H1 (cell line): ENCODE data around the gene OR2V2. TPM values are rescaled to one million over a fixed set of nuclear protein-coding genes. Genes with fewer than 3 reads are reported as not detected.
A peak's percentile ranks its signal among the peaks of the same experiment; 100 is the strongest.

Experiments
- CTCF ChIA-PET: fragments of 300-600 bp; sonication (Branson Sonifier 250); formaldehyde crosslinking; loops from one replicate; lab custom pipeline; 2021; ENCODE audit not compliant: partially characterized antibody; lab: Charles Lee
- POLR2A ChIA-PET: fragments of 300-600 bp; sonication (Branson Sonifier 250); formaldehyde crosslinking; loops from one replicate; lab custom pipeline; 2021; ENCODE audit warnings: inconsistent platforms; ENCODE audit not compliant: partially characterized antibody; lab: Charles Lee
- DNase-seq, 2 experiments: peaks; one replicate each; pipeline versions ENCODE4 v3.0.0 to v3.0.0-alpha.2; 2010 to 2022; ENCODE audit warnings: low spot score in 2 of 2, low read depth in 1 of 2, mixed read lengths in 1 of 2
- FAIRE-seq: peaks from 2 replicates; lab custom pipeline; 2011; peaks lifted over from hg19 to GRCh38; lab: Jason Lieb, UNC
- H2AFZ ChIP-seq: 2 replicates; pipeline ENCODE4 v1.8.1; 2012; ENCODE audit warnings: low read length, inconsistent platforms
- H2AK5ac ChIP-seq: 2 replicates; pipeline ENCODE4 v1.6.1; 2013; ENCODE audit warnings: low read depth, low read length
- H2BK120ac ChIP-seq: replicated peaks from 2 replicates; pipeline ENCODE3; 2013; ENCODE audit warnings: low read depth, low read length, inconsistent platforms
- H2BK12ac ChIP-seq: 2 replicates; pipeline ENCODE4 v1.6.1; 2013; ENCODE audit warnings: low read depth, low read length
- H2BK15ac ChIP-seq: 2 replicates; pipeline ENCODE4 v1.6.1; 2013; ENCODE audit warnings: low read length
- H2BK20ac ChIP-seq: 2 replicates; pipeline ENCODE4 v1.6.1; 2013; ENCODE audit warnings: low read length
- H2BK5ac ChIP-seq: 2 replicates; pipeline ENCODE4 v1.6.1; 2013; ENCODE audit warnings: low read depth, low read length
- H3K14ac ChIP-seq: 2 replicates; pipeline ENCODE4 v1.6.1; 2013; ENCODE audit warnings: inconsistent platforms; ENCODE audit not compliant: insufficient read length
- H3K18ac ChIP-seq: 2 replicates; pipeline ENCODE4 v1.6.1; 2013; ENCODE audit warnings: low read length; ENCODE audit errors: extremely low read depth
- H3K23ac ChIP-seq: 2 replicates; pipeline ENCODE4 v1.6.1; 2013; ENCODE audit warnings: inconsistent platforms; ENCODE audit not compliant: insufficient read length
- H3K23me2 ChIP-seq: 2 replicates; pipeline ENCODE4 v1.6.1; 2013; ENCODE audit warnings: low read depth, low read length
- H3K27ac ChIP-seq: 2 replicates; pipeline ENCODE4 v1.6.1; 2011; ENCODE audit warnings: low read depth, low read length, inconsistent platforms
- H3K27me3 ChIP-seq, 4 experiments: replicated peaks in 1 of 4; 1 replicate in 1 of 4; 2 replicates in 3 of 4; pipeline versions ENCODE4 v1.6.1 to v1.8.1; 2011 to 2013; ENCODE audit warnings: low read length in 3 of 4, mild to moderate bottlenecking in 3 of 4, inconsistent platforms in 2 of 4, mixed read lengths in 2 of 4, moderate library complexity in 1 of 4; ENCODE audit not compliant: control insufficient read depth in 3 of 4, insufficient read depth in 3 of 4; ENCODE audit errors: extremely low read depth in 1 of 4
- H3K36me3 ChIP-seq, 4 experiments: 2 replicates each; pipeline versions ENCODE4 v1.6.1 to v1.8.1; 2011 to 2013; ENCODE audit warnings: mild to moderate bottlenecking in 4 of 4, low read length in 3 of 4, moderate library complexity in 2 of 4, control low read depth in 1 of 4, inconsistent platforms in 1 of 4; ENCODE audit not compliant: insufficient read depth in 4 of 4, control insufficient read depth in 2 of 4
- H3K4ac ChIP-seq: replicated peaks from 2 replicates; pipeline ENCODE3; 2013; ENCODE audit warnings: low read length, low read depth, mixed read lengths, inconsistent platforms; ENCODE audit not compliant: insufficient read length
- H3K4me1 ChIP-seq, 4 experiments: replicated peaks in 1 of 4; 1 replicate in 1 of 4; 2 replicates in 3 of 4; pipeline versions ENCODE4 v1.6.1 to v1.8.1; 2011 to 2013; ENCODE audit warnings: low read length in 3 of 4, inconsistent platforms in 2 of 4, mixed read lengths in 1 of 4; ENCODE audit not compliant: insufficient read depth in 4 of 4, control insufficient read depth in 3 of 4
- H3K4me2 ChIP-seq, 2 experiments: 2 replicates each; pipeline versions ENCODE4 v1.6.1 to v1.8.1; 2011 to 2013; ENCODE audit warnings: low read depth in 2 of 2, low read length in 2 of 2, control low read depth in 1 of 2, inconsistent platforms in 1 of 2, mild to moderate bottlenecking in 1 of 2; ENCODE audit not compliant: insufficient read depth in 1 of 2
- H3K4me3 ChIP-seq, 4 experiments: fragments of 200-600, 300-600 bp in 1 of 4; sonication (generic), shearing (Covaris generic), sonication (Bioruptor Twin) in 1 of 4; 2 replicates each; pipeline versions ENCODE4 v1.5.1 to v1.8.1; 2011 to 2016; ENCODE audit warnings: low read length in 4 of 4, low read depth in 3 of 4, control low read depth in 2 of 4, inconsistent platforms in 2 of 4, mild to moderate bottlenecking in 2 of 4, mixed read lengths in 1 of 4, moderate library complexity in 1 of 4; ENCODE audit not compliant: insufficient read depth in 2 of 4; ENCODE audit errors: extremely low read depth in 1 of 4
- H3K56ac ChIP-seq: replicated peaks from 2 replicates; pipeline ENCODE3; 2013; ENCODE audit warnings: low read depth, mild to moderate bottlenecking, mixed read lengths, low read length, inconsistent platforms; ENCODE audit not compliant: insufficient read length
- H3K79me1 ChIP-seq: 2 replicates; pipeline ENCODE4 v1.6.1; 2013; ENCODE audit warnings: low read depth, low read length, control low read depth
- H3K79me2 ChIP-seq, 2 experiments: 2 replicates each; pipeline versions ENCODE4 v1.6.1 to v1.8.1; 2012 to 2013; ENCODE audit warnings: low read length in 2 of 2, mild to moderate bottlenecking in 2 of 2, inconsistent platforms in 1 of 2; ENCODE audit not compliant: insufficient read depth in 2 of 2, control insufficient read depth in 1 of 2
- H3K9ac ChIP-seq, 4 experiments: replicated peaks in 1 of 4; 1 replicate in 1 of 4; 2 replicates in 3 of 4; pipeline versions ENCODE4 v1.6.1 to v1.8.1; 2011 to 2013; ENCODE audit warnings: low read depth in 3 of 4, low read length in 3 of 4, control low read depth in 2 of 4, mild to moderate bottlenecking in 2 of 4, moderate library complexity in 2 of 4, inconsistent platforms in 1 of 4; ENCODE audit errors: extremely low read depth in 1 of 4
- H3K9me3 ChIP-seq, 2 experiments: 2 replicates each; pipeline versions ENCODE4 v1.6.1 to v1.8.1; 2012 to 2013; ENCODE audit warnings: mild to moderate bottlenecking in 2 of 2, moderate library complexity in 2 of 2, control low read depth in 1 of 2, inconsistent platforms in 1 of 2, low read depth in 1 of 2, low read length in 1 of 2, mixed read lengths in 1 of 2; ENCODE audit not compliant: insufficient read depth in 2 of 2
- H4K20me1 ChIP-seq, 2 experiments: replicated peaks in 1 of 2; 2 replicates each; pipeline versions ENCODE3 to v1.8.1; 2011 to 2013; ENCODE audit warnings: inconsistent platforms in 2 of 2, low read length in 2 of 2, mild to moderate bottlenecking in 1 of 2; ENCODE audit not compliant: insufficient read depth in 2 of 2, control insufficient read depth in 1 of 2
- H4K5ac ChIP-seq: 2 replicates; pipeline ENCODE4 v1.6.1; 2013; ENCODE audit warnings: low read length, low read depth, mixed read lengths, inconsistent platforms; ENCODE audit not compliant: insufficient read length
- H4K8ac ChIP-seq: 2 replicates; pipeline ENCODE4 v1.8.0; 2013; ENCODE audit warnings: mild to moderate bottlenecking, moderate library complexity, low read length, inconsistent platforms; ENCODE audit not compliant: insufficient read depth; ENCODE audit errors: extremely low read depth
- H4K91ac ChIP-seq: replicated peaks from 2 replicates; pipeline ENCODE3; 2013; ENCODE audit warnings: low read length, mixed read lengths, inconsistent platforms; ENCODE audit not compliant: insufficient read length
- RAD21 ChIP-seq, 2 experiments: IDR thresholded peaks in 1 of 2; conservative IDR thresholded peaks in 1 of 2; 2 replicates each; pipeline ENCODE4 v1.6.1; 2011; ENCODE audit warnings: low read depth in 2 of 2, low read length in 2 of 2, improper control_type of control experiment in 1 of 2, inconsistent platforms in 1 of 2, mild to moderate bottlenecking in 1 of 2, moderate library complexity in 1 of 2
- SAP30 ChIP-seq: fragments of 300-600 bp; sonication (generic); IDR thresholded peaks from 2 replicates; pipeline ENCODE4 v1.7.1; 2012; ENCODE audit warnings: low read length, moderate library complexity, mild to moderate bottlenecking, inconsistent platforms; ENCODE audit not compliant: insufficient read depth, insufficient replicate concordance
- SIN3A ChIP-seq, 2 experiments: IDR thresholded peaks in 1 of 2; conservative IDR thresholded peaks in 1 of 2; 2 replicates each; pipeline ENCODE4 v1.6.1; 2011 to 2012; ENCODE audit warnings: low read length in 2 of 2, improper control_type of control experiment in 1 of 2, low read depth in 1 of 2, mild to moderate bottlenecking in 1 of 2
- TBP ChIP-seq: IDR thresholded peaks from 2 replicates; pipeline ENCODE4 v1.6.1; 2011; ENCODE audit warnings: low read depth, low read length, improper control_type of control experiment
- WGBS, 2 experiments: shearing (Covaris generic) in 1 of 2; methylation state at CpG; one replicate each; pipeline versions ENCODE4 v1.1.6 to v1.1.7; 2013 to 2015; ENCODE audit warnings: low lambda C conversion rate in 2 of 2, mixed read lengths in 2 of 2, inconsistent platforms in 1 of 2, low coverage in 1 of 2, missing lambda C conversion rate in 1 of 2; ENCODE audit not compliant: insufficient replicate concordance in 2 of 2, insufficient coverage in 1 of 2, insufficient read length in 1 of 2; ENCODE audit errors: extremely low coverage in 1 of 2, missing lambda C conversion rate in 1 of 2; 5-methylcytosine and 5-hydroxymethylcytosine counted together
- polyA plus RNA-seq, 7 experiments: library from polyadenylated mRNA; depleted of rRNA in 3 of 7; stranded (reverse) in 5 of 7; unstranded in 2 of 7; fragments of >200 nt in 5 of 7; fragments of 200-250 nt in 2 of 7; gene quantifications; 1 replicate in 5 of 7; 2 replicates in 1 of 7; 4 replicates in 1 of 7; pipeline versions ENCODE4 v1.2.1 to v1.2.3, GENCODE V29; 2011 to 2013; ENCODE audit warnings: missing spikeins in 2 of 7, mixed read lengths in 2 of 7
- total RNA-seq: library from RNA; stranded (reverse); fragmentation: NEBNext Ultra II Directional; extraction: Animal tissue kit (Norgen Biotek cat#: 25700); gene quantifications from 2 replicates; pipeline ENCODE4 v1.2.1, GENCODE V29; 2021
- TF ChIP-seq, protein P1 (sequence below): IDR thresholded peaks from 2 replicates; pipeline ENCODE4 v1.6.1; 2012; ENCODE audit warnings: inconsistent platforms
- TF ChIP-seq, protein P2 (sequence below), 3 experiments: IDR thresholded peaks; 1 replicate in 2 of 3; 2 replicates in 1 of 3; pipeline versions ENCODE4 v1.5.1 to v1.6.1; 2011; ENCODE audit warnings: low read length in 3 of 3, mild to moderate bottlenecking in 3 of 3, inconsistent platforms in 2 of 3, low read depth in 1 of 3, moderate library complexity in 1 of 3; ENCODE audit not compliant: insufficient read depth in 1 of 3; ENCODE audit errors: control extremely low read depth in 1 of 3

Gene OR2V2
- total and polyA plus RNA-seq, 2 of the 8 experiments (the other 6 are each of a cell fraction or from before 2014, with no cell fraction given) = not detected

DNA sequence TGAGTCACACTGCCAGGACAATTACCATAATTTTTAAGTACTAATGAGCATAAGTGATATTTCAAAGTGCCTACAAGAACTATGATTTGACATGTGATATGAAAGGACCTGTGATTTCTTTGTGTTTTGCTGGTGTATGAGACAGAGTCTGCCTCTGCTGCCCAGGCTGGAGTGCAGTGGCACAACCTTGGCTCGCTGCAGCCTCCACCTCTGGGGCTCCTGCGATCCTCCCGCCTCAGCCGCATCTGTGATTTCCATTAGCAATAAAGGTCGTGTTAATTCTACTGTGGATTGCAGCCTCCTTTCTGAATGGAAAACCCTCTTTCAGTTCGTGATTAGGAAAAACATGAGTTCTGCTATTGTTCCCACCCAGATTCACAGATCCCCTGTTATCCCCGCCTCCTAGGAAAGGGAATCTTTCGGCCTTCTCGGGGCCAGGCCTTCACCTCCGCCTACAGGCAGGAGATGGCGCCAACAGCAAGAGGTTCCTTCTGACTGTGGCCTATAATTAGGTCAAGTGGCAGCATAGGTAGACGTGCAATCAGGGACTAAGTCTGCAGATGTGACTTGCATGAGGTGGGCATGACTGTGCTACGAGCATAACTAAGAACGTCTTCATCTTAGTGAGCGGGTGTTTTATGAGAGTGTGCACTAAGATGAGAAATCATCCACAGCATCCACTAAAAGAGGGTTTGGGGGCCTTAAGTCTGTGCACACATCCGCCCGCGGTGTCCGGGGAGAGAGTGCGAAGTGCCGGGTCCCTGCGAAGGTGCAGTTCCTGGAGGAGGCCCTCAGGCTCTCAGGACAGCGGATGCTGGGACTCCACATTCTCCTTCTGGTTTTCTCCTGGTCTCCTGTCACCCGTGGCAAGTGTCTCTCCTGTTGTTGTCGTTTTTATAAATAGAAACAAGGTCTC lies 34.5 kb downstream of the OR2V2 start:
- Histone ChIP-seq H3K27me3 (no peaks in the 10 kb centered on the region), H2BK120ac (no peak overlapping the region), H3K4ac (no peak overlapping the region), H4K8ac (no peak overlapping the region; the same call in 1 of the 2 replicates), H3K79me1 (no peaks in the 10 kb centered on the region), H3K79me2 (no peaks in the 10 kb centered on the region), H3K4me1 (no peaks in the 10 kb centered on the region), H4K5ac (no peak overlapping the region), H3K18ac (no peak overlapping the region), H4K91ac (no peak overlapping the region), H3K23me2 (no peaks in the 10 kb centered on the region), H3K9ac (no peak overlapping the region), H3K36me3 (no peaks in the 10 kb centered on the region), H3K56ac (no peak overlapping the region), H3K14ac (no peak overlapping the region), H2AFZ (peak overlapping the region; percentile 66; the same call in 1 of the 2 replicates), H2BK20ac (no peak overlapping the region), H2BK5ac (no peak overlapping the region), H3K4me3 (no peak overlapping the region), H2BK12ac (no peak overlapping the region), H2BK15ac (no peak overlapping the region), H3K4me2 (peak overlapping the region in 1 of 2 experiments; percentile 53; a peak in 2 of 4 replicates), H3K9me3 (no peaks in the 10 kb centered on the region; a peak in 1 of 4 replicates), H4K20me1 (no peaks in the 10 kb centered on the region), H3K23ac (no peak overlapping the region), H3K27ac (no peak overlapping the region), H2AK5ac (no peak overlapping the region)
- ChIA-PET CTCF (interaction anchor here (0.6 to 3.6 kb wide), 9 partner anchors 9 to 81 kb away, joined by 3 to 23 read pairs (median 3); no protein-coding TSS in a partner anchor), POLR2A (interaction anchor here (3.0 kb wide), 1 partner anchor 53 kb away, joined by 12 read pairs; no protein-coding TSS in a partner anchor)
- WGBS, 2 experiments = 55% methylated on average over 25 of the region's 25 CpGs; no CpG with 5 or more reads in 1 of the 2 experiments
- FAIRE-seq = peak; percentile 28
- DNase-seq = peak in 1 of 2 experiments; percentile 76
- 0 out of 2 replicates have a peak, but pooled peaks have one; percentile 34 for TF ChIP-seq TBP
- TF ChIP-seq, protein P1, sequence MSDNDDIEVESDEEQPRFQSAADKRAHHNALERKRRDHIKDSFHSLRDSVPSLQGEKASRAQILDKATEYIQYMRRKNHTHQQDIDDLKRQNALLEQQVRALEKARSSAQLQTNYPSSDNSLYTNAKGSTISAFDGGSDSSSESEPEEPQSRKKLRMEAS = 0 out of 2 replicates have a peak, but pooled peaks have one; percentile 14
- 0 out of 4 replicates have a peak, but pooled peaks of 1 of the 2 experiments have one; percentile 27 for TF ChIP-seq SIN3A (conservative IDR thresholded peaks at IDR 0.05 in 1 of 2, IDR thresholded peaks at IDR 0.05 in 1 of 2; ENCODE audit: low read depth in 1 of 2, low read length in 2 of 2)
- TF ChIP-seq, protein P2, sequence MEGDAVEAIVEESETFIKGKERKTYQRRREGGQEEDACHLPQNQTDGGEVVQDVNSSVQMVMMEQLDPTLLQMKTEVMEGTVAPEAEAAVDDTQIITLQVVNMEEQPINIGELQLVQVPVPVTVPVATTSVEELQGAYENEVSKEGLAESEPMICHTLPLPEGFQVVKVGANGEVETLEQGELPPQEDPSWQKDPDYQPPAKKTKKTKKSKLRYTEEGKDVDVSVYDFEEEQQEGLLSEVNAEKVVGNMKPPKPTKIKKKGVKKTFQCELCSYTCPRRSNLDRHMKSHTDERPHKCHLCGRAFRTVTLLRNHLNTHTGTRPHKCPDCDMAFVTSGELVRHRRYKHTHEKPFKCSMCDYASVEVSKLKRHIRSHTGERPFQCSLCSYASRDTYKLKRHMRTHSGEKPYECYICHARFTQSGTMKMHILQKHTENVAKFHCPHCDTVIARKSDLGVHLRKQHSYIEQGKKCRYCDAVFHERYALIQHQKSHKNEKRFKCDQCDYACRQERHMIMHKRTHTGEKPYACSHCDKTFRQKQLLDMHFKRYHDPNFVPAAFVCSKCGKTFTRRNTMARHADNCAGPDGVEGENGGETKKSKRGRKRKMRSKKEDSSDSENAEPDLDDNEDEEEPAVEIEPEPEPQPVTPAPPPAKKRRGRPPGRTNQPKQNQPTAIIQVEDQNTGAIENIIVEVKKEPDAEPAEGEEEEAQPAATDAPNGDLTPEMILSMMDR (IDR thresholded peaks at IDR 0.05; ENCODE audit: control extremely low read depth in 1 of 3, insufficient read depth in 1 of 3, low read depth in 1 of 3, low read length in 3 of 3) = peak in 2 of 3 experiments; percentile 80 to 90; a peak in 3 of 4 replicates
- TF ChIP-seq RAD21 (IDR thresholded peaks at IDR 0.05 in 1 of 2, conservative IDR thresholded peaks at IDR 0.05 in 1 of 2; ENCODE audit: low read depth in 2 of 2, low read length in 2 of 2) = peak; percentile 85
- TF ChIP-seq SAP30 = no peak
